Right renal pelvis (tissue), 4 donors: ENCODE results near the gene CACNG1. TPM values are rescaled to one million over a fixed set of nuclear protein-coding genes. Genes with fewer than 3 reads are reported as not detected.

Experiments
- DNase-seq, 4 donors: peaks; one replicate each; pipeline ENCODE4 v3.0.0-alpha.2; 2013; ENCODE audit warnings: low read depth in 4 of 4, low spot score in 3 of 4, missing footprints in 1 of 4
- polyA plus RNA-seq, 4 donors: library from polyadenylated mRNA; unstranded; fragments of 120-200 nt; gene quantifications; one replicate each; pipeline ENCODE4 v1.2.1, GENCODE V29; 2013; ENCODE audit not compliant: insufficient read length in 4 of 4

The CACNG1 gene
- not detected for polyA plus RNA-seq

GRCh38 chr17:67044016-67044772, at the start of gene CACNG1:
Gene CACNG1, plus strand, starts transcription at chr17:67044554. Its CDS starts 107 bp downstream, at chr17:67044661.
- DNase-seq: no peak

GRCh38 chr17:66994930-66995535, 49.3 kb upstream of the CACNG1 start:
- no peak for DNase-seq

GRCh38 chr17:66995944-66996343, 48.4 kb upstream of the CACNG1 start:
- no peak for DNase-seq

- no peak for DNase-seq
Observed at GRCh38 chr17:66996926-66997325, 47.4 kb upstream of the CACNG1 start.

GRCh38 chr17:67003231-67003630, 41.1 kb upstream of the CACNG1 start:
- no peak for DNase-seq

- DNase-seq: no peak
Observed at GRCh38 chr17:67004181-67004580, 40.2 kb upstream of the CACNG1 start.

- no peak for DNase-seq
Observed at GRCh38 chr17:67007266-67007665, 37.1 kb upstream of the CACNG1 start.

GRCh38 chr17:67008101-67008500, 36.3 kb upstream of the CACNG1 start:
- no peak for DNase-seq

GRCh38 chr17:67011527-67012175, 32.7 kb upstream of the CACNG1 start:
- DNase-seq: no peak

GRCh38 chr17:67013891-67014290, 30.5 kb upstream of the CACNG1 start:
- DNase-seq: no peak

GRCh38 chr17:67015001-67015400, 29.4 kb upstream of the CACNG1 start:
- DNase-seq: no peak

GRCh38 chr17:67016039-67016762, 28.2 kb upstream of the CACNG1 start:
- no peak for DNase-seq

- no peak for DNase-seq
Observed at GRCh38 chr17:67017910-67018309, 26.4 kb upstream of the CACNG1 start.

GRCh38 chr17:67018471-67019434, 25.6 kb upstream of the CACNG1 start:
- DNase-seq: no peak

GRCh38 chr17:67019809-67020208, 24.5 kb upstream of the CACNG1 start:
- no peak for DNase-seq

- DNase-seq: no peak
Observed at GRCh38 chr17:67020293-67020766, 24.0 kb upstream of the CACNG1 start.

- DNase-seq: no peak
Observed at GRCh38 chr17:67021196-67021595, 23.2 kb upstream of the CACNG1 start.

- no peak for DNase-seq
Observed at GRCh38 chr17:67021743-67022450, 22.5 kb upstream of the CACNG1 start.

GRCh38 chr17:67022451-67022810, 21.9 kb upstream of the CACNG1 start:
- DNase-seq: no peak
